H1 (cell line): ENCODE data around the gene CAPN10. TPM values are rescaled to one million over a fixed set of nuclear protein-coding genes. Genes with fewer than 3 reads are reported as not detected.

Experiments used
- CTCF ChIA-PET: fragments of 300-600 bp; sonication (Branson Sonifier 250); formaldehyde crosslinking; loops from one replicate; lab custom pipeline; 2021; ENCODE audit not compliant: partially characterized antibody; lab: Charles Lee
- POLR2A ChIA-PET: fragments of 300-600 bp; sonication (Branson Sonifier 250); formaldehyde crosslinking; loops from one replicate; lab custom pipeline; 2021; ENCODE audit warnings: inconsistent platforms; ENCODE audit not compliant: partially characterized antibody; lab: Charles Lee
- DNase-seq, 2 experiments: peaks; one replicate each; pipeline versions ENCODE4 v3.0.0 to v3.0.0-alpha.2; 2010 to 2022; ENCODE audit warnings: low spot score in 2 of 2, low read depth in 1 of 2, mixed read lengths in 1 of 2
- FAIRE-seq: peaks from 2 replicates; lab custom pipeline; 2011; peaks lifted over from hg19 to GRCh38; lab: Jason Lieb, UNC
- H2AFZ ChIP-seq: 2 replicates; pipeline ENCODE4 v1.8.1; 2012; ENCODE audit warnings: low read length, inconsistent platforms
- H2AK5ac ChIP-seq: 2 replicates; pipeline ENCODE4 v1.6.1; 2013; ENCODE audit warnings: low read depth, low read length
- H2BK120ac ChIP-seq: replicated peaks from 2 replicates; pipeline ENCODE3; 2013; ENCODE audit warnings: low read depth, low read length, inconsistent platforms
- H2BK12ac ChIP-seq: 2 replicates; pipeline ENCODE4 v1.6.1; 2013; ENCODE audit warnings: low read depth, low read length
- H2BK15ac ChIP-seq: 2 replicates; pipeline ENCODE4 v1.6.1; 2013; ENCODE audit warnings: low read length
- H2BK20ac ChIP-seq: 2 replicates; pipeline ENCODE4 v1.6.1; 2013; ENCODE audit warnings: low read length
- H2BK5ac ChIP-seq: 2 replicates; pipeline ENCODE4 v1.6.1; 2013; ENCODE audit warnings: low read depth, low read length
- H3K14ac ChIP-seq: 2 replicates; pipeline ENCODE4 v1.6.1; 2013; ENCODE audit warnings: inconsistent platforms; ENCODE audit not compliant: insufficient read length
- H3K18ac ChIP-seq: 2 replicates; pipeline ENCODE4 v1.6.1; 2013; ENCODE audit warnings: low read length; ENCODE audit errors: extremely low read depth
- H3K23ac ChIP-seq: 2 replicates; pipeline ENCODE4 v1.6.1; 2013; ENCODE audit warnings: inconsistent platforms; ENCODE audit not compliant: insufficient read length
- H3K23me2 ChIP-seq: 2 replicates; pipeline ENCODE4 v1.6.1; 2013; ENCODE audit warnings: low read depth, low read length
- H3K27ac ChIP-seq: 2 replicates; pipeline ENCODE4 v1.6.1; 2011; ENCODE audit warnings: low read depth, low read length, inconsistent platforms
- H3K27me3 ChIP-seq, 4 experiments: replicated peaks in 1 of 4; 1 replicate in 1 of 4; 2 replicates in 3 of 4; pipeline versions ENCODE4 v1.6.1 to v1.8.1; 2011 to 2013; ENCODE audit warnings: low read length in 3 of 4, mild to moderate bottlenecking in 3 of 4, inconsistent platforms in 2 of 4, mixed read lengths in 2 of 4, moderate library complexity in 1 of 4; ENCODE audit not compliant: control insufficient read depth in 3 of 4, insufficient read depth in 3 of 4; ENCODE audit errors: extremely low read depth in 1 of 4
- H3K36me3 ChIP-seq, 4 experiments: 2 replicates each; pipeline versions ENCODE4 v1.6.1 to v1.8.1; 2011 to 2013; ENCODE audit warnings: mild to moderate bottlenecking in 4 of 4, low read length in 3 of 4, moderate library complexity in 2 of 4, control low read depth in 1 of 4, inconsistent platforms in 1 of 4; ENCODE audit not compliant: insufficient read depth in 4 of 4, control insufficient read depth in 2 of 4
- H3K4ac ChIP-seq: replicated peaks from 2 replicates; pipeline ENCODE3; 2013; ENCODE audit warnings: low read length, low read depth, mixed read lengths, inconsistent platforms; ENCODE audit not compliant: insufficient read length
- H3K4me1 ChIP-seq, 4 experiments: replicated peaks in 1 of 4; 1 replicate in 1 of 4; 2 replicates in 3 of 4; pipeline versions ENCODE4 v1.6.1 to v1.8.1; 2011 to 2013; ENCODE audit warnings: low read length in 3 of 4, inconsistent platforms in 2 of 4, mixed read lengths in 1 of 4; ENCODE audit not compliant: insufficient read depth in 4 of 4, control insufficient read depth in 3 of 4
- H3K4me2 ChIP-seq, 2 experiments: 2 replicates each; pipeline versions ENCODE4 v1.6.1 to v1.8.1; 2011 to 2013; ENCODE audit warnings: low read depth in 2 of 2, low read length in 2 of 2, control low read depth in 1 of 2, inconsistent platforms in 1 of 2, mild to moderate bottlenecking in 1 of 2; ENCODE audit not compliant: insufficient read depth in 1 of 2
- H3K4me3 ChIP-seq, 4 experiments: fragments of 200-600, 300-600 bp in 1 of 4; sonication (generic), shearing (Covaris generic), sonication (Bioruptor Twin) in 1 of 4; 2 replicates each; pipeline versions ENCODE4 v1.5.1 to v1.8.1; 2011 to 2016; ENCODE audit warnings: low read length in 4 of 4, low read depth in 3 of 4, control low read depth in 2 of 4, inconsistent platforms in 2 of 4, mild to moderate bottlenecking in 2 of 4, mixed read lengths in 1 of 4, moderate library complexity in 1 of 4; ENCODE audit not compliant: insufficient read depth in 2 of 4; ENCODE audit errors: extremely low read depth in 1 of 4
- H3K56ac ChIP-seq: replicated peaks from 2 replicates; pipeline ENCODE3; 2013; ENCODE audit warnings: low read depth, mild to moderate bottlenecking, mixed read lengths, low read length, inconsistent platforms; ENCODE audit not compliant: insufficient read length
- H3K79me1 ChIP-seq: 2 replicates; pipeline ENCODE4 v1.6.1; 2013; ENCODE audit warnings: low read depth, low read length, control low read depth
- H3K79me2 ChIP-seq, 2 experiments: 2 replicates each; pipeline versions ENCODE4 v1.6.1 to v1.8.1; 2012 to 2013; ENCODE audit warnings: low read length in 2 of 2, mild to moderate bottlenecking in 2 of 2, inconsistent platforms in 1 of 2; ENCODE audit not compliant: insufficient read depth in 2 of 2, control insufficient read depth in 1 of 2
- H3K9ac ChIP-seq, 4 experiments: replicated peaks in 1 of 4; 1 replicate in 1 of 4; 2 replicates in 3 of 4; pipeline versions ENCODE4 v1.6.1 to v1.8.1; 2011 to 2013; ENCODE audit warnings: low read depth in 3 of 4, low read length in 3 of 4, control low read depth in 2 of 4, mild to moderate bottlenecking in 2 of 4, moderate library complexity in 2 of 4, inconsistent platforms in 1 of 4; ENCODE audit errors: extremely low read depth in 1 of 4
- H3K9me3 ChIP-seq, 2 experiments: 2 replicates each; pipeline versions ENCODE4 v1.6.1 to v1.8.1; 2012 to 2013; ENCODE audit warnings: mild to moderate bottlenecking in 2 of 2, moderate library complexity in 2 of 2, control low read depth in 1 of 2, inconsistent platforms in 1 of 2, low read depth in 1 of 2, low read length in 1 of 2, mixed read lengths in 1 of 2; ENCODE audit not compliant: insufficient read depth in 2 of 2
- H4K20me1 ChIP-seq, 2 experiments: replicated peaks in 1 of 2; 2 replicates each; pipeline versions ENCODE3 to v1.8.1; 2011 to 2013; ENCODE audit warnings: inconsistent platforms in 2 of 2, low read length in 2 of 2, mild to moderate bottlenecking in 1 of 2; ENCODE audit not compliant: insufficient read depth in 2 of 2, control insufficient read depth in 1 of 2
- H4K5ac ChIP-seq: 2 replicates; pipeline ENCODE4 v1.6.1; 2013; ENCODE audit warnings: low read length, low read depth, mixed read lengths, inconsistent platforms; ENCODE audit not compliant: insufficient read length
- H4K8ac ChIP-seq: 2 replicates; pipeline ENCODE4 v1.8.0; 2013; ENCODE audit warnings: mild to moderate bottlenecking, moderate library complexity, low read length, inconsistent platforms; ENCODE audit not compliant: insufficient read depth; ENCODE audit errors: extremely low read depth
- H4K91ac ChIP-seq: replicated peaks from 2 replicates; pipeline ENCODE3; 2013; ENCODE audit warnings: low read length, mixed read lengths, inconsistent platforms; ENCODE audit not compliant: insufficient read length
- BRCA1 ChIP-seq: IDR thresholded peaks from 2 replicates; pipeline ENCODE4 v1.6.1; 2012; ENCODE audit warnings: low read depth, low read length, improper control_type of control experiment
- polyA plus RNA-seq, 7 experiments: library from polyadenylated mRNA; depleted of rRNA in 3 of 7; stranded (reverse) in 5 of 7; unstranded in 2 of 7; fragments of >200 nt in 5 of 7; fragments of 200-250 nt in 2 of 7; gene quantifications; 1 replicate in 5 of 7; 2 replicates in 1 of 7; 4 replicates in 1 of 7; pipeline versions ENCODE4 v1.2.1 to v1.2.3, GENCODE V29; 2011 to 2013; ENCODE audit warnings: missing spikeins in 2 of 7, mixed read lengths in 2 of 7
- total RNA-seq: library from RNA; stranded (reverse); fragmentation: NEBNext Ultra II Directional; extraction: Animal tissue kit (Norgen Biotek cat#: 25700); gene quantifications from 2 replicates; pipeline ENCODE4 v1.2.1, GENCODE V29; 2021

CAPN10 gene
- total and polyA plus RNA-seq, 2 of the 8 experiments (the other 6 are each of a cell fraction or from before 2014, with no cell fraction given): 30.7 to 39.8 TPM

DNA sequence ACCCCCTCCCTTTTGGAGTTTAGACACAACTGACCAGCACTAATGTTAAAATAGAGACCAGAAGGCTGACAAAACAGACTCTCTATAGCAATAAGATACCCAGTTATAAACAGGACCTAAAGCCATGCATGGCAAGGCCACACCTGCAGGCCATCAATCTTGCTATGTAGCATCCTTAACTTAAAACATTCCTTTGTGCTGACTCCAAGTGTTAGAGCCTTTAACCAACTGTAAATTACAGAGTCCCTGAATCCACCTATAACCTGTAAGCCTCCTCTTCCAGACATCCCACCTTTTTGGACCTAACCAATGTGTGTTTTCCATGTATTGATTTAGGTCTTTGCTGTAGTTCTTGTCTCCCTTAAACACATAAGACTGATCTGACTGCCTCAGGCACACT lies 46.6 kb upstream of the CAPN10 start:
- no peak for FAIRE-seq
- TF ChIP-seq BRCA1: no peak

More for the DNA sequence above, 46.6 kb upstream of the CAPN10 start:
- Histone ChIP-seq H4K5ac (no peak overlapping the region), H2BK15ac (no peak overlapping the region), H3K23me2 (no peaks in the 10 kb centered on the region), H3K36me3 (no peaks in the 10 kb centered on the region; a peak in 2 of 8 replicates), H3K18ac (no peak overlapping the region), H3K4me2 (no peak overlapping the region), H4K91ac (no peak overlapping the region), H3K4me1 (no peaks in the 10 kb centered on the region), H3K14ac (no peak overlapping the region), H2AK5ac (no peak overlapping the region), H3K27ac (no peak overlapping the region), H3K79me1 (no peaks in the 10 kb centered on the region), H2BK120ac (no peak overlapping the region), H4K20me1 (no peaks in the 10 kb centered on the region), H2BK20ac (no peak overlapping the region), H2AFZ (no peak overlapping the region), H2BK5ac (no peak overlapping the region), H3K23ac (no peak overlapping the region), H2BK12ac (no peak overlapping the region), H3K79me2 (no peaks in the 10 kb centered on the region), H3K27me3 (no peaks in the 10 kb centered on the region), H4K8ac (no peak overlapping the region), H3K4ac (no peak overlapping the region), H3K4me3 (no peak overlapping the region), H3K56ac (no peak overlapping the region), H3K9me3 (peaks cover 4 to 5% of the 10 kb centered on the region in 2 experiments; a peak in 3 of 4 replicates), H3K9ac (no peak overlapping the region)
- POLR2A ChIA-PET: no interaction called here
- DNase-seq: no peak
- CTCF ChIA-PET: no interaction called here
